SK-N-SH (cell line): ENCODE data around the gene PPP1R14B. TPM values are rescaled to one million over a fixed set of nuclear protein-coding genes. Genes with fewer than 3 reads are reported as not detected.

Experiments used
- CTCF ChIA-PET: fragments of 300-600, 350-600 bp; formaldehyde crosslinking; extraction: SDS; loops from one replicate; lab custom pipeline; 2021; lab: Yijun Ruan, JAX
- POLR2A ChIA-PET: fragments of 350-600 bp; sonication (Branson Sonifier 250); formaldehyde crosslinking; extraction: SDS; loops from one replicate; lab custom pipeline; 2020; ENCODE audit warnings: antibody characterized with exemption, inconsistent platforms; lab: Yijun Ruan, JAX
- DNase-seq: peaks from one replicate; pipeline ENCODE4 v3.0.0; 2012
- H2AFZ ChIP-seq: fragments of 200-600 bp; sonication (generic); 2 replicates; pipeline ENCODE4 v1.8.1; 2016; ENCODE audit warnings: antibody characterized with exemption, mild to moderate bottlenecking, low read depth
- H3F3A ChIP-seq: fragments of 200-600 bp; sonication (generic); replicated peaks from 2 replicates; pipeline ENCODE3; 2016; ENCODE audit warnings: antibody characterized with exemption, mild to moderate bottlenecking; ENCODE audit not compliant: insufficient read depth
- H3K27ac ChIP-seq, 2 experiments: fragments of 200-500 bp in 1 of 2; fragments of 200-600 bp in 1 of 2; sonication (Bioruptor generic) in 1 of 2; sonication (generic), shearing (Covaris generic) in 1 of 2; 2 replicates each; pipeline versions ENCODE4 v1.5.1 to v1.6.1; 2014 to 2016; ENCODE audit warnings: low read depth in 2 of 2, inconsistent platforms in 1 of 2, low read length in 1 of 2, mild to moderate bottlenecking in 1 of 2, mixed read lengths in 1 of 2
- H3K27me3 ChIP-seq: fragments of 200-600 bp; sonication (generic), shearing (Covaris generic); 2 replicates; pipeline ENCODE4 v1.6.1; 2016; ENCODE audit warnings: mixed run types; ENCODE audit not compliant: insufficient read depth
- H3K36me3 ChIP-seq, 2 experiments: fragments of 200-500 bp in 1 of 2; fragments of 200-600 bp in 1 of 2; sonication (Bioruptor generic) in 1 of 2; sonication (generic) in 1 of 2; replicated peaks in 1 of 2; 2 replicates each; pipeline versions ENCODE3 to v1.5.1; 2014 to 2016; ENCODE audit warnings: low read length in 1 of 2, mild to moderate bottlenecking in 1 of 2; ENCODE audit not compliant: insufficient read depth in 2 of 2, control insufficient read depth in 1 of 2
- H3K4me1 ChIP-seq, 2 experiments: fragments of 200-500 bp in 1 of 2; fragments of 200-600 bp in 1 of 2; sonication (Bioruptor generic) in 1 of 2; sonication (generic), shearing (Covaris generic) in 1 of 2; 2 replicates each; pipeline versions ENCODE4 v1.5.1 to v1.6.1; 2014 to 2016; ENCODE audit warnings: low read depth in 1 of 2, low read length in 1 of 2, mixed run types in 1 of 2; ENCODE audit not compliant: insufficient read depth in 2 of 2, control insufficient read depth in 1 of 2
- H3K4me2 ChIP-seq: fragments of 200-600 bp; sonication (generic), shearing (Covaris generic); 2 replicates; pipeline ENCODE4 v1.6.1; 2017; ENCODE audit warnings: mixed run types
- H3K4me3 ChIP-seq, 2 experiments: fragments of 200-500 bp in 1 of 2; fragments of 200-600 bp in 1 of 2; sonication (Bioruptor generic) in 1 of 2; sonication (generic), shearing (Covaris generic) in 1 of 2; 2 replicates each; pipeline versions ENCODE4 v1.5.1 to v1.8.1; 2014 to 2016; ENCODE audit warnings: low read depth in 2 of 2, inconsistent platforms in 1 of 2, low read length in 1 of 2, mild to moderate bottlenecking in 1 of 2, mixed read lengths in 1 of 2, moderate library complexity in 1 of 2
- H3K79me2 ChIP-seq: fragments of 200-600 bp; sonication (generic); 2 replicates; pipeline ENCODE4 v1.8.1; 2017; ENCODE audit warnings: mild to moderate bottlenecking; ENCODE audit not compliant: insufficient read depth
- H3K9ac ChIP-seq: fragments of 200-600 bp; sonication (generic); 2 replicates; pipeline ENCODE4 v1.6.1; 2017; ENCODE audit warnings: mixed run types
- H3K9me2 ChIP-seq: fragments of 200-600 bp; sonication (generic); 2 replicates; pipeline ENCODE4 v1.6.1; 2017; ENCODE audit warnings: mixed run types
- H3K9me3 ChIP-seq: fragments of 200-600 bp; sonication (generic); 2 replicates; pipeline ENCODE4 v1.6.1; 2017; ENCODE audit warnings: mixed run types, mild to moderate bottlenecking, moderate library complexity
- H4K20me1 ChIP-seq: fragments of 200-600 bp; sonication (generic); 2 replicates; pipeline ENCODE4 v1.6.1; 2017; ENCODE audit warnings: mild to moderate bottlenecking, mixed run types; ENCODE audit not compliant: insufficient read depth
- EZH2phosphoT487 ChIP-seq: fragments of 200-600 bp; sonication (generic); IDR thresholded peaks from 2 replicates; pipeline ENCODE4 v1.6.1; 2017; ENCODE audit warnings: low read depth, mixed run types, mild to moderate bottlenecking, antibody characterized with exemption, moderate library complexity, borderline replicate concordance
- GABPA ChIP-seq: IDR thresholded peaks from 2 replicates; pipeline ENCODE4 v1.4.0; 2012; ENCODE audit warnings: low read depth, mild to moderate bottlenecking
- JUND ChIP-seq: IDR thresholded peaks from 2 replicates; pipeline ENCODE4 v1.4.0; 2012
- MXI1 ChIP-seq: IDR thresholded peaks from 2 replicates; pipeline ENCODE4 v1.6.1; 2012; ENCODE audit warnings: mild to moderate bottlenecking, low read depth, low read length, improper control_type of control experiment
- RAD21 ChIP-seq: IDR thresholded peaks from 2 replicates; pipeline ENCODE4 v1.6.1; 2012; ENCODE audit warnings: mild to moderate bottlenecking, low read length
- RCOR1 ChIP-seq: fragments of 150-350 bp; IDR thresholded peaks from 2 replicates; pipeline ENCODE4 v1.6.1; 2017; ENCODE audit warnings: antibody characterized with exemption, low read length
- SIN3A ChIP-seq: IDR thresholded peaks from 2 replicates; pipeline ENCODE4 v1.6.1; 2012; ENCODE audit warnings: low read depth, mild to moderate bottlenecking, low read length, moderate library complexity, borderline replicate concordance
- TCF12 ChIP-seq: IDR thresholded peaks from 2 replicates; pipeline ENCODE4 v1.4.0; 2012
- YY1 ChIP-seq: IDR thresholded peaks from 2 replicates; pipeline ENCODE4 v1.4.0; 2012; ENCODE audit warnings: low read depth, mild to moderate bottlenecking
- WGBS: methylation state at CpG from one replicate; pipeline ENCODE4 v1.1.6; 2017; ENCODE audit warnings: low lambda C conversion rate; 5-methylcytosine and 5-hydroxymethylcytosine counted together
- polyA plus RNA-seq, 3 experiments: library from polyadenylated mRNA; depleted of rRNA; stranded (reverse); fragments of >200 nt; gene quantifications; 2 replicates each; pipeline ENCODE4 v1.2.3, GENCODE V29; 2012
- TF ChIP-seq, protein P1 (sequence below): fragments of 150-350 bp; IDR thresholded peaks from 2 replicates; pipeline ENCODE4 v1.6.1; 2017; ENCODE audit warnings: antibody characterized with exemption, low read length, low read depth, borderline replicate concordance
- TF ChIP-seq, protein P2 (sequence below): IDR thresholded peaks from 2 replicates; pipeline ENCODE4; 2012
- TF ChIP-seq, protein P3 (sequence below): fragments of 150-350 bp; IDR thresholded peaks from 2 replicates; pipeline ENCODE4 v1.6.1; 2016; ENCODE audit warnings: mild to moderate bottlenecking, low read depth, low read length
- TF ChIP-seq, protein P4 (sequence below): fragments of 200-600 bp; sonication (generic); IDR thresholded peaks from 2 replicates; pipeline ENCODE4 v1.6.1; 2017; ENCODE audit warnings: antibody characterized with exemption, mild to moderate bottlenecking, moderate library complexity

PPP1R14B gene
- polyA plus RNA-seq, 1 of the 3 experiments (the other 2 are of a cell fraction), result 523 TPM

DNA sequence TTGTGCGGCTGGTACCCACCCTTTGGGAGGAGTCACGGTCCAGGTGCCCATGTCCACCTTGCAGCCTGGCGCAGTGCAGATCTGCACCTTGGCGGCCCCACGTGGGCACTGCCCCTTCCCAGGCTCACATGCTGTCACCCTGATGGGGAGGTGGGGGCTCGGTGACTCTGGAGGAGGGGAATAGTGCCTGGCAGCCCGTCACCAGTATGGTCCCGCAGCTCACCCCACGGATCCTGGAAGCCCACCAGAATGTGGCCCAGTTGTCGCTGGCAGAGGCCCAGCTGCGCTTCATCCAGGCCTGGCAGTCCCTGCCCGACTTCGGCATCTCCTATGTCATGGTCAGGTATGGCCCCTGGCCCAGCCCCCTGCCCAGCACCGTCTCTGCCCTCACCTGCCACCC lies 25.9 kb downstream of the PPP1R14B start:
- no peaks in the 10 kb centered on the region for H3K9me2 ChIP-seq

DNA sequence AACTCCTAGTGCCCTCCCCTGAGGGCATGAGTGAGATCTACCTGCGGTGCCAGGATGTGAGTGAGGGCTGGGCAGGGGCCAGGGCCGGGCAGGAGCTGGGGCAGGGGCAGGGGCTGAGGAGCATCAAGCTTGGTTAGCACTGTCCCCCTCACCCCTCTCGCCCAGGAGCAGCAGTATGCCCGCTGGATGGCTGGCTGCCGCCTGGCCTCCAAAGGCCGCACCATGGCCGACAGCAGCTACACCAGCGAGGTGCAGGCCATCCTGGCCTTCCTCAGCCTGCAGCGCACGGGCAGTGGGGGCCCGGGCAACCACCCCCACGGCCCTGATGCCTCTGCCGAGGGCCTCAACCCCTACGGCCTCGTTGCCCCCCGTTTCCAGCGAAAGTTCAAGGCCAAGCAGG lies 26.5 kb downstream of the PPP1R14B start:
- Histone ChIP-seq H3K4me2 (no peak overlapping the region), H3K9me3 (no peaks in the 10 kb centered on the region), H3K79me2 (peaks cover 5% of the 10 kb centered on the region; the same call in 1 of the 2 replicates), H3K4me3 (no peak overlapping the region), H3K9me2 (no peaks in the 10 kb centered on the region), H3F3A (peaks cover 2% of the 10 kb centered on the region), H4K20me1 (no peaks in the 10 kb centered on the region), H3K27ac (no peak overlapping the region; a peak in 1 of 4 replicates), H3K36me3 (peaks cover 0 to 10% of the 10 kb centered on the region in 2 experiments), H3K4me1 (peaks cover 0 to 25% of the 10 kb centered on the region in 2 experiments; a peak in 2 of 4 replicates), H3K27me3 (no peaks in the 10 kb centered on the region), H3K9ac (no peak overlapping the region), H2AFZ (no peak overlapping the region)
- WGBS, result 86% methylated on average over 11 of the region's 17 CpGs
- ChIA-PET POLR2A (interaction anchor here (1.3 to 1.7 kb wide), 2 partner anchors 9 to 15 kb away, joined by 3 to 5 read pairs; no protein-coding TSS in a partner anchor), CTCF (interaction anchor here (0.9 kb wide), 1 partner anchor 10 kb away, joined by 3 read pairs; no protein-coding TSS in a partner anchor)
- no peak for DNase-seq
- TF ChIP-seq TCF12 (no peak), EZH2phosphoT487 (no peak), JUND (no peak), GABPA (no peak), RCOR1 (no peak), RAD21 (no peak), YY1 (no peak)
- TF ChIP-seq, protein P1, sequence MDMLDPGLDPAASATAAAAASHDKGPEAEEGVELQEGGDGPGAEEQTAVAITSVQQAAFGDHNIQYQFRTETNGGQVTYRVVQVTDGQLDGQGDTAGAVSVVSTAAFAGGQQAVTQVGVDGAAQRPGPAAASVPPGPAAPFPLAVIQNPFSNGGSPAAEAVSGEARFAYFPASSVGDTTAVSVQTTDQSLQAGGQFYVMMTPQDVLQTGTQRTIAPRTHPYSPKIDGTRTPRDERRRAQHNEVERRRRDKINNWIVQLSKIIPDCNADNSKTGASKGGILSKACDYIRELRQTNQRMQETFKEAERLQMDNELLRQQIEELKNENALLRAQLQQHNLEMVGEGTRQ, result no peak
- TF ChIP-seq, protein P2, sequence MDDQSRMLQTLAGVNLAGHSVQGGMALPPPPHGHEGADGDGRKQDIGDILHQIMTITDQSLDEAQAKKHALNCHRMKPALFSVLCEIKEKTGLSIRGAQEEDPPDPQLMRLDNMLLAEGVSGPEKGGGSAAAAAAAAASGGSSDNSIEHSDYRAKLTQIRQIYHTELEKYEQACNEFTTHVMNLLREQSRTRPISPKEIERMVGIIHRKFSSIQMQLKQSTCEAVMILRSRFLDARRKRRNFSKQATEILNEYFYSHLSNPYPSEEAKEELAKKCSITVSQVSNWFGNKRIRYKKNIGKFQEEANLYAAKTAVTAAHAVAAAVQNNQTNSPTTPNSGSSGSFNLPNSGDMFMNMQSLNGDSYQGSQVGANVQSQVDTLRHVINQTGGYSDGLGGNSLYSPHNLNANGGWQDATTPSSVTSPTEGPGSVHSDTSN, result no peak

More for the DNA sequence above, 25.9 kb downstream of the PPP1R14B start:
- POLR2A ChIA-PET, result interaction anchor here (1.3 kb wide), 1 partner anchor 9 kb away, joined by 3 read pairs; no protein-coding TSS in a partner anchor
- Histone ChIP-seq H3F3A (peaks cover 2% of the 10 kb centered on the region), H3K79me2 (peaks cover 10% of the 10 kb centered on the region; the same call in 1 of the 2 replicates), H3K4me2 (no peak overlapping the region), H3K9me3 (no peaks in the 10 kb centered on the region), H3K27me3 (no peaks in the 10 kb centered on the region), H3K4me3 (no peak overlapping the region), H3K9ac (no peak overlapping the region), H2AFZ (no peak overlapping the region), H4K20me1 (no peaks in the 10 kb centered on the region), H3K36me3 (peaks cover 0 to 10% of the 10 kb centered on the region in 2 experiments), H3K4me1 (peaks cover 0 to 27% of the 10 kb centered on the region in 2 experiments; a peak in 2 of 4 replicates), H3K27ac (no peak overlapping the region)
- 93% methylated on average over 8 of the region's 14 CpGs for WGBS
- DNase-seq, result no peak
- TF ChIP-seq MXI1 (no peak), RCOR1 (no peak), SIN3A (no peak)
- TF ChIP-seq, protein P2, result no peak
- TF ChIP-seq, protein P3, sequence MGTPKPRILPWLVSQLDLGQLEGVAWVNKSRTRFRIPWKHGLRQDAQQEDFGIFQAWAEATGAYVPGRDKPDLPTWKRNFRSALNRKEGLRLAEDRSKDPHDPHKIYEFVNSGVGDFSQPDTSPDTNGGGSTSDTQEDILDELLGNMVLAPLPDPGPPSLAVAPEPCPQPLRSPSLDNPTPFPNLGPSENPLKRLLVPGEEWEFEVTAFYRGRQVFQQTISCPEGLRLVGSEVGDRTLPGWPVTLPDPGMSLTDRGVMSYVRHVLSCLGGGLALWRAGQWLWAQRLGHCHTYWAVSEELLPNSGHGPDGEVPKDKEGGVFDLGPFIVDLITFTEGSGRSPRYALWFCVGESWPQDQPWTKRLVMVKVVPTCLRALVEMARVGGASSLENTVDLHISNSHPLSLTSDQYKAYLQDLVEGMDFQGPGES, result no peak
- TF ChIP-seq, protein P4, sequence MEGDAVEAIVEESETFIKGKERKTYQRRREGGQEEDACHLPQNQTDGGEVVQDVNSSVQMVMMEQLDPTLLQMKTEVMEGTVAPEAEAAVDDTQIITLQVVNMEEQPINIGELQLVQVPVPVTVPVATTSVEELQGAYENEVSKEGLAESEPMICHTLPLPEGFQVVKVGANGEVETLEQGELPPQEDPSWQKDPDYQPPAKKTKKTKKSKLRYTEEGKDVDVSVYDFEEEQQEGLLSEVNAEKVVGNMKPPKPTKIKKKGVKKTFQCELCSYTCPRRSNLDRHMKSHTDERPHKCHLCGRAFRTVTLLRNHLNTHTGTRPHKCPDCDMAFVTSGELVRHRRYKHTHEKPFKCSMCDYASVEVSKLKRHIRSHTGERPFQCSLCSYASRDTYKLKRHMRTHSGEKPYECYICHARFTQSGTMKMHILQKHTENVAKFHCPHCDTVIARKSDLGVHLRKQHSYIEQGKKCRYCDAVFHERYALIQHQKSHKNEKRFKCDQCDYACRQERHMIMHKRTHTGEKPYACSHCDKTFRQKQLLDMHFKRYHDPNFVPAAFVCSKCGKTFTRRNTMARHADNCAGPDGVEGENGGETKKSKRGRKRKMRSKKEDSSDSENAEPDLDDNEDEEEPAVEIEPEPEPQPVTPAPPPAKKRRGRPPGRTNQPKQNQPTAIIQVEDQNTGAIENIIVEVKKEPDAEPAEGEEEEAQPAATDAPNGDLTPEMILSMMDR, result no peak
- CTCF ChIA-PET, result interaction anchor here (0.9 kb wide), 1 partner anchor 11 kb away, joined by 3 read pairs; no protein-coding TSS in a partner anchor
